Measurements from ENCODE around the gene MRPS2. TPM values are rescaled to one million over a fixed set of nuclear protein-coding genes. Genes with fewer than 3 reads are reported as not detected.

Gene MRPS2
- total RNA-seq (2012; rRNA removed) (53.1 and 54.4 TPM in 2 replicates), polyA plus RNA-seq (2012; rRNA removed) (104 and 142 TPM in 2 replicates), Bru-seq, nascent RNA (percentile 54 among the genes with signal in this experiment), BruChase-seq, experiment 1, labeled RNA remaining after a 6-hour chase (percentile 56 among the genes with signal in this experiment), BruChase-seq, experiment 2, labeled RNA remaining after a 2-hour chase (percentile 56 among the genes with signal in this experiment)
- 57.0 and 155 TPM in 2 replicates for polyA plus RNA-seq (2012; cell fraction: cytosol; rRNA removed)
- 92.4 and 172 TPM in 2 replicates for polyA plus RNA-seq (2012; cell fraction: nucleus; rRNA removed; ENCODE audit: low replicate concordance)
- long read RNA-seq, transcript MRPS2-201 (4 exons, 1,510 nt), result major isoform, 25 of 36 reads
- long read RNA-seq, partial matches to known transcripts, result 3 of 36 reads
- long read RNA-seq, other reads (novel, unspliced or antisense), result 5 of 36 reads

GRCh38 chr9:135500525-135501260 is at the start of gene MRPS2:
MRPS2 (plus strand) TSS chr9:135500682; CDS start chr9:135500711, 29 bp downstream.
- no TSS peak for BruUV-seq (replicated peaks)
- Histone ChIP-seq H2BK15ac (ENCODE audit: low read depth, low read length) (no peak within 1 kb of the TSS), H2BK20ac (ENCODE audit: low read depth, low read length) (no peak within 1 kb of the TSS), H2AFZ (replicated peaks; ENCODE audit: low read length, poor library complexity) (peak within 1 kb of the TSS; percentile 98), H3K18ac (ENCODE audit: low read depth, low read length) (no peak within 1 kb of the TSS), H3K4me1 (ENCODE audit: control insufficient read depth, insufficient read depth, low read length) (peaks cover 6% of the 10 kb centered on the region; the same call in 1 of the 2 replicates), H2BK120ac (ENCODE audit: low read depth, low read length) (peak within 1 kb of the TSS; percentile 19; the same call in 1 of the 2 replicates), H2AK5ac (ENCODE audit: low read depth, low read length) (no peak within 1 kb of the TSS), H4K20me1 (ENCODE audit: insufficient read depth, low read length) (peaks cover 35% of the 10 kb centered on the region), H3K23ac (ENCODE audit: low read depth, low read length) (peak within 1 kb of the TSS; percentile 80), H3K56ac (ENCODE audit: extremely low read depth, insufficient read depth, low read length) (peak within 1 kb of the TSS; percentile 11; the same call in 1 of the 2 replicates), H3K9me1 (ENCODE audit: insufficient read depth, low read length) (no peaks in the 10 kb centered on the region), H3K4ac (ENCODE audit: low read depth, low read length) (peak within 1 kb of the TSS; percentile 72), H3K36me3 (ENCODE audit: control insufficient read depth, insufficient read depth, low read length) (peaks cover 27% of the 10 kb centered on the region), H3K4me3 (ENCODE audit: insufficient read depth, low read depth, low read length) (peak within 1 kb of the TSS; percentile 89), H3K27ac (ENCODE audit: insufficient read depth, low read length) (peak within 1 kb of the TSS; percentile 79), H3K4me2 (ENCODE audit: low read depth, low read length) (peak within 1 kb of the TSS; percentile 84), H3K79me1 (ENCODE audit: low read depth in 1 of 2, low read length in 2 of 2) (peaks cover 4 to 37% of the 10 kb centered on the region in 2 experiments), H4K5ac (ENCODE audit: low read depth, low read length) (peak within 1 kb of the TSS; percentile 13; the same call in 1 of the 2 replicates), H3K9me3 (ENCODE audit: control insufficient read depth, insufficient read depth, low read length) (no peaks in the 10 kb centered on the region), H2BK5ac (ENCODE audit: low read depth, low read length, poor library complexity, severe bottlenecking) (peak within 1 kb of the TSS; percentile 65), H4K8ac (ENCODE audit: low read depth in 2 of 2, low read length in 2 of 2) (peak within 1 kb of the TSS; percentile 75 to 78), H2AK9ac (replicated peaks; ENCODE audit: low read depth, low read length, poor library complexity) (peak within 1 kb of the TSS; percentile 97), H3K9ac (ENCODE audit: low read depth, low read length) (peak within 1 kb of the TSS; percentile 62), H3K14ac (replicated peaks; ENCODE audit: low read depth, low read length) (peak within 1 kb of the TSS; percentile 71; the same call in 1 of the 2 replicates), H3K27me3 (ENCODE audit: control insufficient read depth, insufficient read depth, low read length) (no peaks in the 10 kb centered on the region), H4K91ac (ENCODE audit: insufficient read depth, low read depth, low read length) (peak within 1 kb of the TSS; percentile 6)
- in situ Hi-C loops (cut with MboI; ENCODE audit: low sequenced_read_pairs), result no loop called here
- intact Hi-C loops (cut with micrococcal nuclease), result no loop called here
- POLR2A ChIA-PET (ENCODE audit: unreplicated experiment), result no interaction called here
- CTCF ChIA-PET, result no interaction called here
- ATAC-seq (ENCODE audit: low read depth), result peak; percentile 92
- TF ChIP-seq MAZ (IDR thresholded peaks at IDR 0.05; ENCODE audit: borderline replicate concordance, low read depth, low read length) (peak; percentile 96; the same call in 1 of the 2 replicates), CHD1 (IDR thresholded peaks at IDR 0.05; ENCODE audit: low read depth, low read length) (0 out of 2 replicates have a peak, but pooled peaks have one; percentile 52), MXI1 (IDR thresholded peaks at IDR 0.05; ENCODE audit: borderline replicate concordance, low read depth, low read length) (peak; percentile 82), BHLHE40 (IDR thresholded peaks at IDR 0.05; ENCODE audit: low read depth, low read length) (peak; percentile 89), RAD21 (IDR thresholded peaks at IDR 0.05; ENCODE audit: low read length) (no peak), CTCF (conservative IDR thresholded peaks at IDR 0.05; ENCODE audit: low read depth, low read length) (peak; percentile 92), FOS (IDR thresholded peaks at IDR 0.05; ENCODE audit: low read depth, low read length) (no peak), CEBPB (IDR thresholded peaks at IDR 0.05; ENCODE audit: low read depth, low read length) (0 out of 2 replicates have a peak, but pooled peaks have one; percentile 15), RCOR1 (IDR thresholded peaks at IDR 0.05; ENCODE audit: insufficient replicate concordance, low read length) (no peak)
- peak; percentile 81 for DNase-seq
- dilution Hi-C loops (cut with HindIII; ENCODE audit: low sequenced_read_pairs, unreplicated experiment), result no loop called here
- 2% methylated on average over 19 of the region's 92 CpGs; no CpG with 5 or more reads in 1 of the 2 experiments for WGBS, 2 experiments (ENCODE audit: extremely low coverage in 2 of 2, insufficient read length in 1 of 2)
